SK-N-SH (cell line): Measurements from ENCODE around the gene NTHL1.

ENCODE experiments used
- CHD2 ChIP-seq: fragments of 150-350 bp; IDR thresholded peaks from 2 replicates; pipeline ENCODE4 v1.6.1; 2018; ENCODE audit warnings: low read length; ENCODE audit not compliant: partially characterized antibody
- CTCF ChIP-seq: fragments of 200-600 bp; sonication (generic); IDR thresholded peaks from 2 replicates; pipeline ENCODE4 v1.6.1; 2017; ENCODE audit warnings: antibody characterized with exemption, mild to moderate bottlenecking, moderate library complexity
- PBX3 ChIP-seq: IDR thresholded peaks from 2 replicates; pipeline ENCODE4; 2012
- SIN3A ChIP-seq: IDR thresholded peaks from 2 replicates; pipeline ENCODE4 v1.6.1; 2012; ENCODE audit warnings: low read depth, mild to moderate bottlenecking, low read length, moderate library complexity, borderline replicate concordance
- YY1 ChIP-seq: IDR thresholded peaks from 2 replicates; pipeline ENCODE4 v1.4.0; 2012; ENCODE audit warnings: low read depth, mild to moderate bottlenecking

GRCh38 chr16:2016407-2016922 lies 31.2 kb downstream of the NTHL1 start:
- TF ChIP-seq CTCF (peak; percentile 64), PBX3 (no peak), CHD2 (no peak), SIN3A (no peak), YY1 (no peak)
